Activated naive CD8-positive, alpha-beta T cell treated with anti-CD3 and anti-CD28 coated beads, Interleukin-2, amount 50 U/mL, for 24 hours (primary cell): ENCODE measurements around the gene TCEANC.

Experiments
- ATAC-seq: fragments of 150-1000 bp; cut with Tn5 transposase; one replicate; pipeline ENCODE4 v1.10.0; 2021
- DNase-seq: peaks from one replicate; pipeline ENCODE4 v3.0.0; 2021
- H3K27ac Mint-ChIP-seq: one replicate; pipeline ENCODE4 v1.8.0; 2021; ENCODE audit warnings: mild to moderate bottlenecking, mixed read lengths
- H3K27me3 Mint-ChIP-seq: one replicate; pipeline ENCODE4 v1.8.0; 2021; ENCODE audit warnings: mixed read lengths
- H3K36me3 Mint-ChIP-seq: one replicate; pipeline ENCODE4 v1.8.0; 2021; ENCODE audit warnings: low read depth, mixed read lengths
- H3K4me1 Mint-ChIP-seq: one replicate; pipeline ENCODE4 v1.8.0; 2021; ENCODE audit warnings: mixed read lengths
- H3K4me3 Mint-ChIP-seq: one replicate; pipeline ENCODE4 v1.8.0; 2021; ENCODE audit warnings: mild to moderate bottlenecking, moderate library complexity, mixed read lengths
- H3K9me3 Mint-ChIP-seq: one replicate; pipeline ENCODE4 v1.8.0; 2021; ENCODE audit warnings: mixed read lengths

Gene TCEANC

GRCh38 chrX:13691841-13692371 is 39.0 kb downstream of the TCEANC start:
- Mint-ChIP-seq H3K27me3 (no peaks in the 10 kb centered on the region), H3K4me3 (peak overlapping the region; percentile 32), H3K36me3 (peaks cover 21% of the 10 kb centered on the region), H3K27ac (peak overlapping the region; percentile 67), H3K9me3 (no peaks in the 10 kb centered on the region), H3K4me1 (peaks cover 78% of the 10 kb centered on the region)
- DNase-seq (no peak), ATAC-seq (no peak)

- ATAC-seq, result no peak
- Mint-ChIP-seq H3K9me3 (no peaks in the 10 kb centered on the region), H3K4me3 (peak overlapping the region; percentile 32), H3K27ac (peak overlapping the region; percentile 73), H3K4me1 (peaks cover 78% of the 10 kb centered on the region), H3K27me3 (no peaks in the 10 kb centered on the region), H3K36me3 (peaks cover 25% of the 10 kb centered on the region)
- DNase-seq, result no peak
Observed at GRCh38 chrX:13692771-13693231, 39.9 kb downstream of the TCEANC start.

- Mint-ChIP-seq H3K9me3 (no peaks in the 10 kb centered on the region), H3K36me3 (peaks cover 25% of the 10 kb centered on the region), H3K4me1 (peaks cover 72% of the 10 kb centered on the region), H3K27ac (peak overlapping the region; percentile 73), H3K4me3 (peak overlapping the region; percentile 32), H3K27me3 (no peaks in the 10 kb centered on the region)
- DNase-seq, result no peak
- no peak for ATAC-seq
Observed at GRCh38 chrX:13693341-13693961, 40.5 kb downstream of the TCEANC start.

GRCh38 chrX:13694359-13694758 is 41.4 kb downstream of the TCEANC start:
- peaks cover 30% of the 10 kb centered on the region for H3K36me3 Mint-ChIP-seq
- ATAC-seq, result no peak
- no peak for DNase-seq
- no peaks in the 10 kb centered on the region for H3K27me3 Mint-ChIP-seq
- no peak overlapping the region for H3K4me3 Mint-ChIP-seq
- no peak overlapping the region for H3K27ac Mint-ChIP-seq
- peaks cover 76% of the 10 kb centered on the region for H3K4me1 Mint-ChIP-seq
- H3K9me3 Mint-ChIP-seq, result no peaks in the 10 kb centered on the region

GRCh38 chrX:13694983-13695382 is 42.0 kb downstream of the TCEANC start:
- Mint-ChIP-seq H3K4me1 (peaks cover 79% of the 10 kb centered on the region), H3K27ac (peak overlapping the region; percentile 12)

GRCh38 chrX:13695601-13696115 is 42.7 kb downstream of the TCEANC start:
- H3K27ac Mint-ChIP-seq, result no peak overlapping the region

More at GRCh38 chrX:13694983-13695382, 42.0 kb downstream of the TCEANC start:
- Mint-ChIP-seq H3K27me3 (no peaks in the 10 kb centered on the region), H3K9me3 (no peaks in the 10 kb centered on the region), H3K4me3 (no peak overlapping the region), H3K36me3 (peaks cover 26% of the 10 kb centered on the region)
- DNase-seq (no peak), ATAC-seq (no peak)

GRCh38 chrX:13697455-13697854 is 44.5 kb downstream of the TCEANC start:
- Mint-ChIP-seq H3K27ac (peak overlapping the region; percentile 65), H3K4me3 (no peak overlapping the region), H3K4me1 (peaks cover 75% of the 10 kb centered on the region), H3K36me3 (peaks cover 25% of the 10 kb centered on the region), H3K27me3 (no peaks in the 10 kb centered on the region), H3K9me3 (no peaks in the 10 kb centered on the region)
- no peak for ATAC-seq
- no peak for DNase-seq

More at GRCh38 chrX:13695601-13696115, 42.7 kb downstream of the TCEANC start:
- Mint-ChIP-seq H3K4me3 (no peak overlapping the region), H3K4me1 (peaks cover 75% of the 10 kb centered on the region), H3K36me3 (peaks cover 27% of the 10 kb centered on the region), H3K27me3 (no peaks in the 10 kb centered on the region), H3K9me3 (no peaks in the 10 kb centered on the region)
- DNase-seq (no peak), ATAC-seq (no peak)

- H3K27ac Mint-ChIP-seq, result no peak overlapping the region
- ATAC-seq (no peak), DNase-seq (no peak)
- no peaks in the 10 kb centered on the region for H3K9me3 Mint-ChIP-seq
- no peak overlapping the region for H3K4me3 Mint-ChIP-seq
- H3K4me1 Mint-ChIP-seq, result peaks cover 74% of the 10 kb centered on the region
- peaks cover 22% of the 10 kb centered on the region for H3K36me3 Mint-ChIP-seq
- H3K27me3 Mint-ChIP-seq, result no peaks in the 10 kb centered on the region
Observed at GRCh38 chrX:13697976-13698375, 45.0 kb downstream of the TCEANC start.

- Mint-ChIP-seq H3K27ac (no peak overlapping the region), H3K36me3 (peaks cover 23% of the 10 kb centered on the region), H3K4me3 (no peak overlapping the region), H3K27me3 (no peaks in the 10 kb centered on the region), H3K9me3 (no peaks in the 10 kb centered on the region), H3K4me1 (peaks cover 74% of the 10 kb centered on the region)
- DNase-seq (no peak), ATAC-seq (no peak)
Observed at GRCh38 chrX:13698432-13698831, 45.5 kb downstream of the TCEANC start.

GRCh38 chrX:13699183-13699826 is 46.4 kb downstream of the TCEANC start:
- Mint-ChIP-seq H3K36me3 (peaks cover 31% of the 10 kb centered on the region), H3K27me3 (no peaks in the 10 kb centered on the region), H3K4me1 (peaks cover 74% of the 10 kb centered on the region), H3K4me3 (peak overlapping the region; percentile 41), H3K9me3 (no peaks in the 10 kb centered on the region), H3K27ac (no peak overlapping the region)
- DNase-seq (no peak), ATAC-seq (peak; percentile 57)

- ATAC-seq (no peak), DNase-seq (no peak)
- H3K36me3 Mint-ChIP-seq, result peaks cover 28% of the 10 kb centered on the region
- no peaks in the 10 kb centered on the region for H3K9me3 Mint-ChIP-seq
- H3K27ac Mint-ChIP-seq, result no peak overlapping the region
- no peak overlapping the region for H3K4me3 Mint-ChIP-seq
- no peaks in the 10 kb centered on the region for H3K27me3 Mint-ChIP-seq
- peaks cover 66% of the 10 kb centered on the region for H3K4me1 Mint-ChIP-seq
Observed at GRCh38 chrX:13700380-13700779, 47.4 kb downstream of the TCEANC start.

- H3K4me1 Mint-ChIP-seq, result peaks cover 51% of the 10 kb centered on the region
- no peaks in the 10 kb centered on the region for H3K27me3 Mint-ChIP-seq
- H3K36me3 Mint-ChIP-seq, result peaks cover 28% of the 10 kb centered on the region
- H3K4me3 Mint-ChIP-seq, result no peak overlapping the region
- no peak overlapping the region for H3K27ac Mint-ChIP-seq
- DNase-seq (no peak), ATAC-seq (no peak)
- no peaks in the 10 kb centered on the region for H3K9me3 Mint-ChIP-seq
Observed at GRCh38 chrX:13702111-13702789, 49.3 kb downstream of the TCEANC start.

GRCh38 chrX:13703135-13703534 is 50.2 kb downstream of the TCEANC start:
- Mint-ChIP-seq H3K4me3 (no peak overlapping the region), H3K27me3 (no peaks in the 10 kb centered on the region), H3K9me3 (no peaks in the 10 kb centered on the region), H3K36me3 (peaks cover 27% of the 10 kb centered on the region), H3K27ac (peak overlapping the region; percentile 74), H3K4me1 (peaks cover 45% of the 10 kb centered on the region)
- no peak for ATAC-seq
- no peak for DNase-seq

- peaks cover 45% of the 10 kb centered on the region for H3K4me1 Mint-ChIP-seq
- H3K27ac Mint-ChIP-seq, result peak overlapping the region; percentile 74
- ATAC-seq (no peak), DNase-seq (no peak)
- no peak overlapping the region for H3K4me3 Mint-ChIP-seq
- H3K27me3 Mint-ChIP-seq, result no peaks in the 10 kb centered on the region
- peaks cover 27% of the 10 kb centered on the region for H3K36me3 Mint-ChIP-seq
- no peaks in the 10 kb centered on the region for H3K9me3 Mint-ChIP-seq
Observed at GRCh38 chrX:13703589-13703988, 50.6 kb downstream of the TCEANC start.
